ENCODE data around the gene ADARB2.
"Not testable (repeated sequence)": the region's sequence is repeated elsewhere in the genome, so short reads cannot be mapped to it uniquely, and the experiment has no call there.

ADARB2 gene

DNA sequence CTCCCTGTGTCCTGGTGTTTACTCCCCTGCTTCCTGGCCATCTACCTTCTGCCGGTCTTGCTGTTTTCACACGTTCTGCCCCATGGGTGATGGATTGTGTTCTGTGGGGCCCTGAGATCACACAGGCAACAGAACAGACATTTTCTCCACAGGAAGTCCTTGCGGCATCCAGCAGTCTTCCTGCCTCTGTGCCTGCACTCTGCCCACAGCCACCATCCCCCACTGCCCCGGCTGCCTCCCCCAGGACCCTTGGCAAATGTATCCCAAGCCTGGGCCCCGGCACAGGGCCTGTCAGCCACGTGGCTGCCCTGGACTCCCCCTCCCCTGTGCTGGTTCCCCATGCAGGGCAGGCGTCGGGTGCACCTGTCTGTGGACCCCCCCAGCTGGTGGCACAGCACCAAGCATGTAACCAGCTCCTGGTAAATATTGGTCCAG lies 497.0 kb downstream of the ADARB2 start:
- no peak for DNase-seq (ENCODE audit: low read depth in 3 of 3)

DNA sequence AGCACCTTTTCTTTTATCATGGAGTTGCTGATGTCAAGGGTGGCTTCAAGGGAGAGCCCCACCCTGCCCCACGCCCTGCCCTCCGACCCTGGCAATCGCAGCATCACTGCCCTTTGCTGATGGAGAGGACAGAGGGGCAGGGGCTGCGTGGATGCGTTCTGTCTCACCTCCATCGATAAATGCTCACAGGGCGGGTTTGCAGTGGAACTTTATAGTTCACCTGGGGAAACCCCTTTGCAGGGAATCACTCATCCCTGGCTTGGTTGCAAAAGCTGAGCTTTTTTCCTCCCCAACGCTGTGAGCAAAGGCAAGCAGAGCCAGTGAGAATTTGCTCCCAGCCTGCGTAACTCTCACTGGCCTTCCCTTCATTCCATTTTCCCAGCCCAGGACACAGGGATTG lies 504.3 kb downstream of the ADARB2 start:
- DNase-seq (ENCODE audit: low read depth in 3 of 3): no peak

DNA sequence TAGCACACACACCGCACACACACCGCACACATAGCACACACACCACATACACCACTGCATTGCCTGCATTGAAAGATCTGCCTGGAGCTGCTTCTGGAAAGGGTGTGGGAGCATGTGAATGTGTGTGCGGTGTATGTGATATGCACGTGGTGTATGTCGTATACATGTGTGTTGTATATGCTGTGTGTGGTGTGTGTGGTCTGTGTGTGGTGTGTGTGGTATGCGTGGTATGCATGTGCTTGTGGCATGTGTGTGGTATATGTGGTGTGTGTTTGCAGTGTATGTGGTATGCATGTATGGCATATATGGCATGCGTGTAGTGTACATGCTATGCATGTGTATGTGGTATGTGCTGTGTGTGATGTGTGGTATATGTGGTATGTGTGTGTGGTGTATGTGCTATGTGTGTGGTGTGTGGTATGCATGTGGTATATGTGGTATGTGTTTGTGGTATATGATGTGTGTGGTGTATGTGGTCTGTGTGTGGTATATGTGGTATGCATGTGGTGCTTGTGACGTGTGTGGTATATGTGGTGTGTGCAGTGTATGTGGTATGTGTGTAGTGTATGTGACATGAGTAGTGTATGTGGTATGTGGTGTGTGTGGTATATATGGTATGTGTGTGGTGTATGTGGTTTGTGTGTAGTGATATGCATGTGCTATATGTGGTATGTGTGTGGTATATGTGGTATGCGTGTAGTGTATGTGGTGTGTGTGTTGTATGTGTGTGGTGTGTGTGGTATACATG lies 505.0 kb downstream of the ADARB2 start:
- DNase-seq (ENCODE audit: low read depth in 3 of 3): no peak

DNA sequence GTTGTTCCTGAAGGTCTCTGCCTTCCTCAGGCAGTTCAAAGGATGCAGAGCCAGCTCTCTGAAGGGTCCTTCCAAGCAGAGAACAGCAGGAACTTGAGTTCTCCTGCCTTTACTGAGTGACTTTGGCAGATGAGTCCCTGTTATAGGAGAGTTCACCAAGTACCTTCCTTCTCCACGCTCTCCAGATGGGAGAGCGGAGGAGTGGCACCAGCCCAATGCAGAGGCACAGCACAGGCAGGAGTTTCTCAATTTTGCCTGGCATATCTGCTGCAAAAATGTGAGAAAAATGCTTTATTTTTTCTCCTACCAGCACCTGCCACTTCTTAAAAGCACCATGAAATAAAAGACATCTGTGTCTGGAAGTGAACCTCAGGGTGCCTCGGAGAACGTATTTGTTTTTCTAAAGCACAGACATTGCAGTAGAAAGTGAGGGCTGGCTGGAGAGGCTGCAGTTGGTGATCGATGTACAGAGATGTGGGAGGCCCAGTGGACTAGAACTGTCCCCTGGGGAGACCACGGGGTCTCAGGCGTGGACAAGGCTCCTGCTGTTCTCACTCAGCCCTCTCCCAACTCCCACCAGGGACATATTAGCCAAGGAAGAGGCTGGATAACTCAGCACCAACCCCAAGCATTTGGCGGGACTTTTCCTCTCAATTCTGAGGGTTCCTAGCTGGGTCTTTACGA lies 506.6 kb downstream of the ADARB2 start:
- DNase-seq (ENCODE audit: low read depth in 3 of 3): no peak

DNA sequence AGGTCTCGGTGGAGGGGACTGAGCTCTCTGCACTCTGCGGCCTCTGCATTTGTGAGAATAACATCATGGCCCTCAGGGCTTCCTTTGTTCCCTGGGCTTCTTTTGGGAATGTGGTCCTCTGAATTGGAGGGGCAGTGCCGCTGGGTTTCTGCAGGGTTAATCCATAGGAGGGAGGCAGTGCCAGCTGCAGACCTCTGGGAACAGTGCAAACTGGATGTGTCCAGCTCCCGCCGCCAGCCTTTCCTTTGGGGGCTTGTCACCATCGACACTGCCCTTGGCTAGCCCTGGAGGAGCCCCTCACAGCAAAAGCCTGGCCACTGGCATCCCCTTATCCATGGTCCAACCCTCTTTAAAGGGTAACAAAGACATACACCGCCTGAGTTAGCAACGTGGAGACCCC lies 507.2 kb downstream of the ADARB2 start:
- no peak for DNase-seq (ENCODE audit: low read depth in 3 of 3)

DNA sequence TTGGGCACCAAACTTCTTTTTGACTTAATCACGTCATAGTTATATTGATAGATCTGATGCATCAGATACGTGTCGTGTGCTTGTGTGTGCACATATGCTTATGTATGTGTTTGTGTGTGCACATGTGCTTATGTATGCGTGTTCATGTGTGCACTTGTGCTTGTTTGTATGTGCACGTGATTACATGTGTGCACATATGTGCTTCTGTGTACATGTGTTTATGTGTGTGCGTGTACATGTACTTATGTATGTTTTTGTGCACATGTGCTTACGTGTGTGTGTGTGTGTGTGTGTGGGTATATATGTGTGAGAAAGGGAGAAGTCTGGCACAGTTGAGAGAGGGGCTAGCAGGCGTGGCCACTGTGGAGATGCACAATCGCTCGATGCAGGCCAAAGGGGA lies 507.8 kb downstream of the ADARB2 start:
- no peak for DNase-seq (ENCODE audit: low read depth in 3 of 3)

DNA sequence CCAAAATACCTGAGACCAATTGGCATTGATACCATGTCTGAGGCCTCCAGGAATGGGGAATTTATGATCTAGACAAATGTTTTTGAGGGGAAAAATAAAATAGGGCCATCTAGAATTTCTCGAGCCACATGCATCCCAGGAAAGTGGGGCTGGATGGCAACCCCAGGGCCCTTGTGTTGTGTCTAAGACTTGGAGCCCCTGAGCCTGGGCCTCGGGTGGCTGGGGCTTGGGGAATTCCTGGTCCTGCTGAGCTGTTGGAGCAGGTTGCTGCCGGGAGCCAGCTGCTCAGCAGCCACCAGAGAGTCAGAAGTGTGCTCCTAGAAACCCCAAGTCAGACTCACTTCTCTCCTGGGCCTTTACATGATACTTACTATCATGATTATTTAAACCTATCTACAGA lies 508.2 kb downstream of the ADARB2 start:
- DNase-seq (ENCODE audit: low read depth in 3 of 3): no peak

DNA sequence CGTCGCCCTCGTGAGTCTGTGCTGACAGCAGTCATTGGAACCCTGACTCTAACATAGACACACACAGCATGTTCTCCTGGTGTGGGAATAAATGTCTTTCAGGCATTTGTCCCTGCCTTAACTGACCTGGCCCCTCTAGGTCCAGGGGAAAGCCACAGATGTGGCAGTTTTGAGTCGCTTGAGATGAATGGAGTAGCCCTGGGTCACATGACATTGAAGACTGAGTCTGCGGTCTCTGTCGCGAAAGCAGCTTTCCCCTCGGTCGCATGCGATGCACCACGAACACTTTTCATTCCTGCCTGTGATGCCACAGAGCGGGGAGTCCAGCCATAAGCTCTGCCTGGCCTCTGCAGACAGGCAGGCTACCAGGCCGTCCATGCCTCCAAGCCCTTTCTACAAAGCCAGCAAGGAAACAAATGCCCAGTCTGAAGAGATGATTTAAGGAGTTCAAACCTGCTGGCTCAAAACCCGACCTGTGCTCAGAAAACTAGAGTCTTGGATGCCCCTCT lies 508.8 kb downstream of the ADARB2 start:
- no peak for DNase-seq (ENCODE audit: low read depth in 3 of 3)

DNA sequence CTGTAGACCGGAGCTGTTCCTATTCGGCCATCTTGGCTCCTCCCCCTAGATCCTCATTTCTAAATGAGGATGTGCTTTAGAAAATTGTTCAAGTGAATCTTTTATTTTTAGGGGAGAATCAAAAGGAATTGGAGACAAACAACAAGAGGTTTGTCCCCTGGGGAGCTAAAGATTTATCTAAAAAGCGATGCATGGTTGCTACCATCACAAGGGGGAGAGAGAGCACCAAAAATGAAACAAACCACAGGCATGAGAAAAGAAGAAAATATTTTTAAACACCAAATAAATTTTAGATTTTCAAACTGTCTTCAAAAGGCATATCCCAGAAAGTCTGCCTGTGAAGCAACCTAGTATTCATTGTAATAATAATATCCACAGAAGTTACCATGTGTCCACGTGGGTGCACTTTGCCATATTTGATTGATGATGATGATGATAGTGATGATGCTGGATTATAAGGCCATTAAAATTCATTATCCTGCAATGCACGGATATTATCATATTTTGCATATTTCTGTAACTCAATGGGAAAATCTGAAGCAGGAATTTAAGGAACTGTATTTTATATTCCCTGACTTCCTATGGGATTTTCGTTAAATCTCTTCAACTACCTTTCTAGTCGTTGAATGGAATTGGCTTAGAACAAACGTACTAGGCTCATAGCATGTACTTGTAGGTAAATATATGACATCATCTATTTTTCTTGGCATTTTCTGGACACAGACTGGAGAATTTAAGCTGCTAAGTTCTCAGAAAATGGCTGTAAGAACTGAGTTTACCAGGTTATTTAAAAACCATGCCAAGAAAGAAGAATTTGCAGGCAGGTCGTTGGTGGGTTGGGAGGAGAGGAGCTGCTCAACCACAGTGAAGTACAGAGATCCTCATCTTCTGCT lies 509.6 kb downstream of the ADARB2 start:
- no peak for DNase-seq (ENCODE audit: low read depth in 3 of 3)

DNA sequence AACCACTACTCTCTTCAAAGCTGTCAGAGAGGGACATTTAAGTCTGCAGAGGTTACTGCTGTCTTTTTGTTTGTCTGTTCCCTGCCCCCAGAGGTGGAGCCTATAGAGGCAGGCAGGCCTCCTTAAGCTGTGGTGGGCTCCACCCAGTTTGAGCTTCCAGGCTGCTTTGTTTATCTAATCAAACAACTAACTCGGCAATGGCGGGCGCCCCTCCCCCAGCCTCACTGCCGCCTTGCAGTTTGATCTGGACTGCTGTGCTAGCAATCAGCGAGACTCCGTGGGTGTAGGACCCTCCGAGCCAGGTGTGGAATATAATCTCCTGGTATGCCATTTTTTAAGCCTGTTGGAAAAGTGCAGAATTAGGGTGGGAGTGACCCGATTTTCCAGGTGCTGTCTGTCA lies 510.4 kb downstream of the ADARB2 start:
- not testable (repeated sequence) for DNase-seq (ENCODE audit: low read depth in 3 of 3)

DNA sequence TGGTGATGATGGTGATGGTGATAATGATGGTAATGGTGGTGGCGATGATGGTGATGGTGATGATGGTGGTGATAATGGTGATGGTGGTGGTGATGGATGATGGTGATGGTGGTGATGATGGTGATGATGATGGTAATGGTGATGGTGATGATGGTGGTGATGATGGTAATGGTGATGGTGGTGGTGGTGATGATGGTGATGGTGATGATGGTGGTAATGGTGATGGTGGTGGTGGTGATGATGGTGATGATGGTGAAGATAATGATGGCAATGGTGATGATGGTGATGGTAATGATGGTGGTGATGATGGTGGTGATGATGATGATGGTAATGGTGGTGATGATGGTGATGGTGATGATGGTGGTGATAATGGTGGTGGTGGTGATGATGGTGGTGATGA lies 517.5 kb downstream of the ADARB2 start:
- DNase-seq (ENCODE audit: low read depth in 3 of 3): not testable (repeated sequence)

DNA sequence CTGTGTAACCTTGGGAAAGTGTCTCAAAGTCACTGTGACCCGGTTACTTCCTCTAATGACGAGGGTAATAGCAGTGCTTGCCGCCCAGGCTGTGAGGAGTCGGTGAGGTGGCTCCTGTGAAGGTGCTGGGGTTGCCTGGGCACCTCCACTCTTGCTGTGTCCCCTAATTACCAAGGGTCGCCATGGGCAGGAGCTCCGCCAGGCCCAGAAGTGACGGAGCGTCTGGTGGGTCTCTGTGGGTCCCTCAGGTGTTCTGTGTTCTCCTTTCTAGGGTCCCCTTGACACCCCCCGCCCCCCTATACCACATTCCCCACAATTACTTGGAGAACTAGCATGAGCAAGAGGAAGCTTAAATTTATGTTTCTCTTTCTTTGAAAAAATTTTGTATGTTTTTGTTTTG lies 519.7 kb downstream of the ADARB2 start:
- DNase-seq (ENCODE audit: low read depth in 3 of 3): no peak

DNA sequence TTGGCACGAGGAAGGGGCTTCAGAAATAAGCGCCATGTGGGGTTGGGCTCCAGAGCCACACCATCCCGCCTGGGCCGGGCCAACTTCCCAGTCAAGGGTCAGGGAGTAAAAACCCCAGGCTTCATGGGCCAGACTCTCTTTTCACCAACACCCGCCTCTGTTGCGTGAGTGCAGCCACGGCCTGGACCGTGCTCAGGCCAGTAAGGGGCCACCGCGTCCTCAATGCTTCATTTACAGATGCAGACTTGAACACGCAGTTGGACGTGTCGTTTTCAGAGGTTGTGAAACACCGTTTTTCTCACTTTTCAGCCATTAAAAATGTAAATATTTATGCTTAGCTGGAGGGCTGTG lies 520.1 kb downstream of the ADARB2 start:
- no peak for DNase-seq (ENCODE audit: low read depth in 3 of 3)

DNA sequence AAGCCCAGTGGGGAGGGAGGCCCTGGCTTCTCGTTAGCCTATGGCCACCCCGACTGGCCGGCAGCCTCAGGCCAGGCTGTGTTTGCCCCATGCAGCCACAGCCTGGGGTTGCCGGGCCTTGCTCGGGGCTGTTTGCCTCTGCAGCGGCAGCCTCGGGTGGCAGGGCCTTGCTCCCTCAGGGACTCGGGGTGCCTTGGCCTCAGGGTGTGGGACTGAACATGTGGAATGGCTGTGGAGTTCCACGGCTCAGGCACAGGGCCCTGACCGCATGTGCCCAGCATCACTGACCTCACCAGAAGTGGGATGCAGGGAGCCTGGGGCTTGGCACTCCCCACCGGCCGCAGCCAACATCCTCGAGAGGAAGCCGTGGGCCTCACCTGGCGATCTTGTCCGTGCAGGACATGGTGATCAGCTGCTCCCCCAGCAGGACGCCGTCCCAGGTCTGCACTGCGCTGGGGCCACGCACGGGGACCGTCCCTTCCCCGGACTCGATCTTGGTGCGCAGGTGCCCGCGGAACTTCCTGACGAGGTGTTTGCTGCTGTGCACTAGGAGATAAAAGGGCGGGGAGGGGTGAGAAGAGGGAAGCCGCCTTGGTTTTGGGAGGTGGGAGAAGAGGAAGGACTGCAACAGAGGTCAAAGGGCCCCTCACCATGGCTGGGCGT lies 520.6 kb downstream of the ADARB2 start:
- no peak for DNase-seq (ENCODE audit: low read depth in 3 of 3)

DNA sequence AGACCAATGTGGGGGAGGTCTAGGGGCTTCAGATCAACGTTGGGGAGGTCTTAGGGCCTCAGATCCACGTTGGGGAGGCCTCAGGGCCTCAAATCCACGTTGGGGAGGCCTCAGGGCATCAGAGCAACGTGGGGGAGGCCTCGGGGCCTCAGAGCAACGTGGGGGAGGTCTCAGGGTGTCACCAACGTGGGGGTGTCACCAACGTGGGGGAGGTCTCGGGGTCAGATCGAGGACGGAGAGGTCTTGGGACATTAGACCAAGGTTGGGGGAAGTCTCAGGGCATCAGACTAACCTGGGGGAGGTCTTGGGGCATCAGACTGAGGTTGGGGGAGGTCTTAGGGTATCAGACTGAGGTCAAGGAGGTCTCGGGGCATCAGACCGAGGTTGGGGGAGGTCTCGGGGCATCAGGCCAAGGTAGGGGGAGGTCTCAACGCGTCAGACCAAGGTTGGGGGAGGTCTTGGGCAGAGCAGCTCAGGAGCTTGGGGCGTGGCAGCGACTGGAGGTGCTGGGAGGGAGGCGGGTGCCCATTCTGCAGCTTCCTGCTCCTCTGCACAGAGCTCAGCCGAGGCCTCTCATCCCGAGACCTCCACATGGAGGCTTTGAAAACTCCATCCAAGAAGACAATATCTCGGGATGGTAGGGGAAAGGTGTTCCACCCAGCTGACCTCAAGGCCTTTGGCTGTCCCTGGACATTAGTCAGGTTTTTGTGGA lies 521.3 kb downstream of the ADARB2 start:
- no peak for DNase-seq (ENCODE audit: low read depth in 3 of 3)

DNA sequence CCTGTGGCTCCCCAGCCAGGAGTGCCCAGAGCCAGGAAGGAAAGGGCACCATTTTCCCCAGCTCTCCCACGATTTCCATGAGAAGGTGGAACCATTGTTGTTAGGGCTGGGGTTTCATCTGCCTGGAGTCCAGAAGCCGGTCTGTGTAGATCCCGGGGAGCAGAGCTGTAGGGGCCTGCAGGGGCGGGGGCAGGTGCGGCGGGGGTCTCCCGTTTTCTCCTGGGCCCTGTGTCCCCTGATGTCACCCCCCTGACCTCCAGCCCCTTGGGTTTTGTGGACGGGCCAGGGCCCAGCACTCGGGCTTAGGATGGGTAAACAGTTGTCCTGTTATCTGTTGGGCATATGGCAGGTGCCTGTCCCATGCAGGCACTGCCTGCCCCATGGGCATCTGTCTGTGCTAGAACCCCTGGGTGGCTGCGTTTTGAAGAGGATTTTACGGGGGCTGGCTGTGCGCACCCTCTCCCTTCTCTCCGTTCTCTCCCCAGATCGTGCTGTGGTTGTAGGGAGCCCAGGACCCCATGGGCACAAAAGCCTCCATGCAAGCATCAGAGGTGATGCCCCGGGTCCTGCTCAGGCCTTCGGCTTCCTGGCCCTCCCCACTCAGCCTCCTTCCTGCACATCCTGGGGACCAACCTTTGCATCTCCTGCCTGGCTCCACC lies 522.3 kb downstream of the ADARB2 start:
- DNase-seq (ENCODE audit: low read depth in 3 of 3): no peak

DNA sequence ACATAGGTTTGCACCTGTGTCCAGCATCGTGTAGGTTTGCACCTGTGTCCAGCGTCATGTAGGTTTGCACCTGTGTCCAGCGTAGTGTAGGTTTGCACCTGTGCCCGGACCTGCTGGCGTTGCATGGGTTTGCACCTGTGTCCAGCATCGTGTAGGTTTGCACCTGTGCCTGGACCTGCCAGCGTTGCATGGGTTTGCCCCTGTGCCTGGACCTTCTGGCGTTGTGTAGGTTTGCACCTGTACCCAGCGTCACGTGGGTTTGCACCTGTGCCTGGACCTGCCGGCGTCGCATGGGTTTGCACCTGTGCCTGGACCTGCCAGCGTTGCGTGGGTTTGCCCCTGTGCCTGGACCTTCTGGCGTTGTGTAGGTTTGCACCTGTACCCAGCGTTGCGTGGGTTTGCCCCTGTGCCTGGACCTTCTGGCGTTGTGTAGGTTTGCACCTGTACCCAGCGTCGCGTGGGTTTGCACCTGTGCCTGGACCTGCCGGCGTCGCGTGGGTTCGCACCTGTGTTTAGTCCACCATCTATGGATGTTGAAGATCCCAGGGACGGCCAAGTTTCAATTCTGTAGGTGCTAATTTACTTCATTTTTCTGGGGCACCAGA lies 523.2 kb downstream of the ADARB2 start:
- no peak for DNase-seq (ENCODE audit: low read depth in 3 of 3)

DNA sequence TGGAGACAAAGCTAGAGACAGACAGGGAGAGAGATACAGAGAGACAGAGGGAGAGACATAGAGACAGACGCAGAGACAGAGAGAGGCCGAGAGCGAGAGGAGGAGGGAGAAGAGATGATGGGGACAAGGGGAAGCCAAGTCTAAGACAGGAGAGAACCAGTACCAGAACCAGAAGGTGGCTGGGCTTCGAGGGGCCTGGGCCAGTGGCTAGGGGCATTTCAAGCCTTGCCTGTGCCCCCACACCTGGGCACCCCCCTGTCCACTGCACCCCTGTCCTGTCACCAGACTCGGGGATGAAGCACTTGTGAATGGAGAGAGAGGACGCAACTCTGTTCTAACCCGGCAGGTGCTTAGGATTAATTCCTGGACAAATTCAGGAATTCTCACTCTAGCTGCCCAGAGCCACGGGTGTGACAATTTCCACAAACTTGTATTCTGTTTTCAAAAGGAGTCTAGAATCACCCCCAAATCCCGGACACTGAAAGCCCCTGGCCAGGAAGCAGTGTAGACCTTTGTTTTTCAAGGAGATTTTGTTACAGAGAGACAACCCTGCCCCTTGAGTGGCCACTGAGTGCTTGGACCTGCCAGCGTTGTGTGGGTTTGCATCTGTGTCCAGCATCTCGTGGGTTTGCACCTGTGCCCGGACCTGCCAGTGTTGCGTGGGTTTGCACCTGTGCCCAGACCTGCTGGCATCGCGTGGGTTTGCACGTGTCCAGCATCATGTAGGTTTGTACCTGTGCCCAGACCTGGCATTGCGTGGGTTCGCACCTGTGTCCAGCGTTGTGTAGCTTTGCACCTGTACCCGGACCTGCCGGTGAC lies 523.9 kb downstream of the ADARB2 start:
- DNase-seq (ENCODE audit: low read depth in 3 of 3): no peak

DNA sequence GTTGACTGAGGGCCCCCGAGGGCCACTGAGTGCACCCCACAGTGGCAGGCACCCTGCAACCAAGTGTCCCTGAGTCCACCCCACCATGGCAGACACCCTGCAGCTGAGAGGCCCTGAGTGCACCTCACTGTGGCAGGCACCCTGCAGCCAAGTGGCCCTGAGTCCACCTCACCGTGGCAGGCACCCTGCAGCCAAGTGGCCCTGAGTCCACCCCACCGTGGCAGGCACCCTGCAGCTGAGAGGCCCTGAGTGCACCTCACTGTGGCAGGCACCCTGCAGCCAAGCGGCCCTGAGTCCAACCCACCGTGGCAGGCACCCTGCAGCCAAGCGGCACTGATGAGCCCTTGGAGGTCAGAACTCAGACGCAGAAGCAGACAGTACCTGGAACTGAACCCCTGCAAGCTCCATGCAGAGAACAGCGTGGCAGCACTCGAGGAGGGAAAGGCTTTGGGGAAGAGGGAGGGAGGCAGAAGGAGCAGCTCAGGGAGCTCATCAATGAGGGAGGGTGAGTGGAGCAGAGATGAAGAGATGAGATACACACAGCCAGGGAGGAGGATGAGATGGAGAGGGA lies 524.7 kb downstream of the ADARB2 start:
- DNase-seq (ENCODE audit: low read depth in 3 of 3): no peak
